IPS DF 19.7 (cell line): Measurements from ENCODE around the gene PLEKHA1.

ENCODE experiments used
- DNase-seq: peaks from one replicate; pipeline ENCODE4 v3.0.0-alpha.2; 2013; ENCODE audit warnings: low read depth, low spot score

The PLEKHA1 gene

GRCh38 chr10:122379041-122379440, 4.5 kb downstream of the PLEKHA1 start:
- no peak for DNase-seq

- no peak for DNase-seq
These were observed 5.0 kb downstream of the PLEKHA1 start for GRCh38 chr10:122379537-122379936.

- DNase-seq, result no peak
These were observed 6.2 kb downstream of the PLEKHA1 start for GRCh38 chr10:122380703-122381102.

GRCh38 chr10:122381680-122382079, 7.2 kb downstream of the PLEKHA1 start:
- DNase-seq, result no peak

- no peak for DNase-seq
These were observed 12.0 kb downstream of the PLEKHA1 start for GRCh38 chr10:122386514-122386913.

- DNase-seq, result no peak
These were observed 13.1 kb downstream of the PLEKHA1 start for GRCh38 chr10:122387572-122387971.

- DNase-seq, result no peak
These were observed 13.9 kb downstream of the PLEKHA1 start for GRCh38 chr10:122388287-122388997.

GRCh38 chr10:122390271-122390670, 15.8 kb downstream of the PLEKHA1 start:
- DNase-seq, result no peak

GRCh38 chr10:122390679-122391078, 16.2 kb downstream of the PLEKHA1 start:
- no peak for DNase-seq

- DNase-seq, result no peak
These were observed 17.4 kb downstream of the PLEKHA1 start for GRCh38 chr10:122391875-122392274.

GRCh38 chr10:122392835-122393234, 18.3 kb downstream of the PLEKHA1 start:
- no peak for DNase-seq

- DNase-seq, result no peak
These were observed 18.8 kb downstream of the PLEKHA1 start for GRCh38 chr10:122393288-122393687.

GRCh38 chr10:122402548-122403131, 28.1 kb downstream of the PLEKHA1 start:
- DNase-seq, result no peak

- DNase-seq, result no peak
These were observed 30.1 kb downstream of the PLEKHA1 start for GRCh38 chr10:122404576-122404975.

GRCh38 chr10:122407375-122408125, 33.0 kb downstream of the PLEKHA1 start:
- no peak for DNase-seq

- DNase-seq, result no peak
These were observed 38.8 kb downstream of the PLEKHA1 start for GRCh38 chr10:122413327-122413726.

GRCh38 chr10:122417667-122418066, 43.2 kb downstream of the PLEKHA1 start:
- no peak for DNase-seq

GRCh38 chr10:122419016-122419415, 44.5 kb downstream of the PLEKHA1 start:
- DNase-seq, result no peak

GRCh38 chr10:122419876-122420623, 45.5 kb downstream of the PLEKHA1 start:
- no peak for DNase-seq

- no peak for DNase-seq
These were observed 46.1 kb downstream of the PLEKHA1 start for GRCh38 chr10:122420624-122421007.

GRCh38 chr10:122421054-122421625, 46.6 kb downstream of the PLEKHA1 start:
- DNase-seq, result no peak

GRCh38 chr10:122421742-122422141, 47.2 kb downstream of the PLEKHA1 start:
- DNase-seq, result no peak
